GM10266 (cell line): Measurements from ENCODE around the gene ADNP2.

Experiments used
- DNase-seq: peaks from one replicate; pipeline ENCODE4 v3.0.0; 2012; ENCODE audit errors: extremely low spot score
- CTCF ChIP-seq: IDR thresholded peaks from 2 replicates; pipeline ENCODE4 v1.5.1; 2012; ENCODE audit warnings: mild to moderate bottlenecking, low read depth; ENCODE audit not compliant: control insufficient read depth, insufficient read depth; ENCODE audit errors: missing control alignments

Gene ADNP2

GRCh38 chr18:80120932-80121331 lies 11.9 kb downstream of the ADNP2 start:
- DNase-seq = no peak
- TF ChIP-seq CTCF = no peak

- DNase-seq = no peak
- no peak for TF ChIP-seq CTCF
These were observed 15.1 kb downstream of the ADNP2 start for GRCh38 chr18:80124131-80124530.

- TF ChIP-seq CTCF = no peak
These were observed 17.7 kb downstream of the ADNP2 start for GRCh38 chr18:80126797-80127196.

GRCh38 chr18:80127635-80128034 lies 18.6 kb downstream of the ADNP2 start:
- DNase-seq = no peak
- TF ChIP-seq CTCF = no peak

More at GRCh38 chr18:80126797-80127196, 17.7 kb downstream of the ADNP2 start:
- no peak for DNase-seq

GRCh38 chr18:80129672-80130367 lies 20.8 kb downstream of the ADNP2 start:
- no peak for TF ChIP-seq CTCF
- DNase-seq = no peak

- no peak for DNase-seq
- TF ChIP-seq CTCF = no peak
These were observed 21.5 kb downstream of the ADNP2 start for GRCh38 chr18:80130555-80130954.

GRCh38 chr18:80132180-80132812 lies 23.2 kb downstream of the ADNP2 start:
- no peak for DNase-seq
- no peak for TF ChIP-seq CTCF
